HUES48 (cell line): ENCODE measurements around the gene RTEL1.

Experiments
- H3K27ac ChIP-seq: one replicate; pipeline ENCODE4 v1.7.0; 2013; ENCODE audit warnings: low read depth, low read length, inconsistent platforms
- H3K27me3 ChIP-seq: 2 replicates; pipeline ENCODE4 v1.6.1; 2013; ENCODE audit warnings: mild to moderate bottlenecking, low read length; ENCODE audit not compliant: control insufficient read depth, insufficient read depth
- H3K36me3 ChIP-seq: 2 replicates; pipeline ENCODE4 v1.6.1; 2013; ENCODE audit warnings: low read length; ENCODE audit not compliant: control insufficient read depth, insufficient read depth
- H3K4me1 ChIP-seq: 2 replicates; pipeline ENCODE4 v1.6.1; 2013; ENCODE audit warnings: mild to moderate bottlenecking, low read length; ENCODE audit not compliant: control insufficient read depth, insufficient read depth
- H3K4me3 ChIP-seq: 2 replicates; pipeline ENCODE4 v1.5.1; 2013; ENCODE audit warnings: mild to moderate bottlenecking, low read depth, low read length
- H3K9ac ChIP-seq: 2 replicates; pipeline ENCODE4 v1.6.1; 2013; ENCODE audit warnings: mild to moderate bottlenecking, low read depth, low read length, moderate library complexity
- H3K9me3 ChIP-seq: 2 replicates; pipeline ENCODE4 v1.6.1; 2013; ENCODE audit warnings: low read length; ENCODE audit not compliant: control insufficient read depth, insufficient read depth

RTEL1 gene

GRCh38 chr20:63734946-63735858 lies 77.1 kb downstream of the RTEL1 start:
- no peak overlapping the region for H3K4me3 ChIP-seq
- H3K9ac ChIP-seq = no peak overlapping the region
- H3K4me1 ChIP-seq = peaks cover 6% of the 10 kb centered on the region; the same call in 1 of the 2 replicates
- no peaks in the 10 kb centered on the region for H3K9me3 ChIP-seq
- H3K27me3 ChIP-seq = no peaks in the 10 kb centered on the region
- peaks cover 33% of the 10 kb centered on the region for H3K36me3 ChIP-seq
- H3K27ac ChIP-seq = no peak overlapping the region

- H3K27ac ChIP-seq = no peak within 1 kb of the TSS
- H3K4me3 ChIP-seq = peak within 1 kb of the TSS; percentile 50; the same call in 1 of the 2 replicates
- H3K4me1 ChIP-seq = peaks cover 8% of the 10 kb centered on the region; the same call in 1 of the 2 replicates
- peaks cover 33% of the 10 kb centered on the region for H3K36me3 ChIP-seq
- no peaks in the 10 kb centered on the region for H3K9me3 ChIP-seq
- H3K27me3 ChIP-seq = no peaks in the 10 kb centered on the region
- no peak within 1 kb of the TSS for H3K9ac ChIP-seq
Measured at GRCh38 chr20:63735859-63736718, 78.0 kb downstream of the RTEL1 start, which contains the start of gene LIME1. Gene LIME1 (plus strand): TSS chr20:63736664. CDS start chr20:63737550, 886 bp downstream.

DNA sequence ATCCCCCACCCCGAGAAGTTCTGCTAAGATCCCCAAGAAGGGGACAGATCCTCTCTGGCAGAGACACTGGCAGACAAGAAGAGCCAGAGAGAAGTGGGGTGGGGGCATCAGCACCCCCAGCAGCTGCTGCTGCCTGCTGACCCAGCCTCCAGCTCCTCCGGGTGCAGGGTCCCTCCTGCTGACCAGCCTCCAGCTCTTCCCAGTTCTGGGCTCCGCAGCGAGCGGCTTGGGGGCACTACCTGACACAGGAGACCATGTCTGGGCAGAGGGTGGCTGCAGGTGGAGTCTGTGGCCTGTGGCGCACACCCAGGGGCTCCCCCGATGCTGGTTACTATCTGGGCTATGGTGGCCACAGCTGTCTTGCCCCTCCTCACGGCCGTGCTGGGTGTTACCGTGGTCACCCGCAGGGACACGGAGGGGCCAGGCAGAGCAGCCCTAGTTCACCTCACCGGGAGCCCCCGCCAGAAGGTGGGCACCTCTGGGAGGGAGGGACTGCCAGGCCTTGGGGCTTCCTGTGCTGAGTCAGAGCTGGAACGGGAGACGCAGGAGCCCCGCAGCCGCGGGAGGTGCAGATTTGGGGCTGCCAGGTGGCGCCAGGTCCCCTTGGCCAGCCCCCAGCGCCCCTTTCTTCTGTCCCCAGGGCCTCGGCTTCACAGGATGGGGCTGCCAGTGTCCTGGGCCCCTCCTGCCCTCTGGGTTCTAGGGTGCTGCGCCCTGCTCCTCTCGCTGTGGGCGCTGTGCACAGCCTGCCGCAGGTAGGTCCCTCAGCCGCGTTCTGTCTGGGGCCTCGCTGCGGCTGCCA lies 79.0 kb downstream of the RTEL1 start:
- Histone ChIP-seq H3K4me3 (peak overlapping the region; percentile 50; the same call in 1 of the 2 replicates), H3K9ac (no peak overlapping the region), H3K4me1 (peaks cover 13% of the 10 kb centered on the region; the same call in 1 of the 2 replicates), H3K36me3 (peaks cover 39% of the 10 kb centered on the region), H3K27me3 (no peaks in the 10 kb centered on the region), H3K27ac (no peak overlapping the region), H3K9me3 (no peaks in the 10 kb centered on the region)

- peaks cover 42% of the 10 kb centered on the region for H3K36me3 ChIP-seq
- peaks cover 13% of the 10 kb centered on the region; the same call in 1 of the 2 replicates for H3K4me1 ChIP-seq
Measured at GRCh38 chr20:63737695-63737944, 79.5 kb downstream of the RTEL1 start.

GRCh38 chr20:63737945-63738686 lies 80.0 kb downstream of the RTEL1 start:
- Histone ChIP-seq H3K4me3 (peak overlapping the region; percentile 50), H3K9me3 (no peaks in the 10 kb centered on the region), H3K27me3 (no peaks in the 10 kb centered on the region), H3K9ac (no peak overlapping the region), H3K27ac (peak overlapping the region; percentile 73), H3K36me3 (peaks cover 43% of the 10 kb centered on the region), H3K4me1 (peaks cover 13% of the 10 kb centered on the region; the same call in 1 of the 2 replicates)

More at GRCh38 chr20:63737695-63737944, 79.5 kb downstream of the RTEL1 start:
- no peaks in the 10 kb centered on the region for H3K27me3 ChIP-seq
- H3K4me3 ChIP-seq = peak overlapping the region; percentile 50; the same call in 1 of the 2 replicates
- H3K27ac ChIP-seq = no peak overlapping the region
- H3K9me3 ChIP-seq = no peaks in the 10 kb centered on the region
- H3K9ac ChIP-seq = no peak overlapping the region

DNA sequence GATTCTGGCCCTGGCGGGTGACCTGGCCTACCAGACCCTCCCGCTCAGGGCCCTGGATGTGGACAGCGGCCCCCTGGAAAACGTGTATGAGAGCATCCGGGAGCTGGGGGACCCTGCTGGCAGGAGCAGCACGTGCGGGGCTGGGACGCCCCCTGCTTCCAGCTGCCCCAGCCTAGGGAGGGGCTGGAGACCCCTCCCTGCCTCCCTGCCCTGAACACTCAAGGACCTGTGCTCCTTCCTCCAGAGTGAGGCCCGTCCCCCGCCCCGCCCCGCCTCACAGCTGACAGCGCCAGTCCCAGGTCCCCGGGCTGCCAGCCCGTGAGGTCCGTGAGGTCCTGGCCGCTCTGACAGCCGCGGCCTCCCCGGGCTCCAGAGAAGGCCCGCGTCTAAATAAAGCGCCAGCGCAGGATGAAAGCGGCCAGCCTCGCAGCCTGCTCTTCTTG lies 80.6 kb downstream of the RTEL1 start:
- Histone ChIP-seq H3K4me3 (peak overlapping the region; percentile 58), H3K9ac (no peak overlapping the region), H3K4me1 (peaks cover 13% of the 10 kb centered on the region; the same call in 1 of the 2 replicates), H3K36me3 (peaks cover 43% of the 10 kb centered on the region), H3K27me3 (no peaks in the 10 kb centered on the region), H3K27ac (peak overlapping the region; percentile 73), H3K9me3 (no peaks in the 10 kb centered on the region)

DNA sequence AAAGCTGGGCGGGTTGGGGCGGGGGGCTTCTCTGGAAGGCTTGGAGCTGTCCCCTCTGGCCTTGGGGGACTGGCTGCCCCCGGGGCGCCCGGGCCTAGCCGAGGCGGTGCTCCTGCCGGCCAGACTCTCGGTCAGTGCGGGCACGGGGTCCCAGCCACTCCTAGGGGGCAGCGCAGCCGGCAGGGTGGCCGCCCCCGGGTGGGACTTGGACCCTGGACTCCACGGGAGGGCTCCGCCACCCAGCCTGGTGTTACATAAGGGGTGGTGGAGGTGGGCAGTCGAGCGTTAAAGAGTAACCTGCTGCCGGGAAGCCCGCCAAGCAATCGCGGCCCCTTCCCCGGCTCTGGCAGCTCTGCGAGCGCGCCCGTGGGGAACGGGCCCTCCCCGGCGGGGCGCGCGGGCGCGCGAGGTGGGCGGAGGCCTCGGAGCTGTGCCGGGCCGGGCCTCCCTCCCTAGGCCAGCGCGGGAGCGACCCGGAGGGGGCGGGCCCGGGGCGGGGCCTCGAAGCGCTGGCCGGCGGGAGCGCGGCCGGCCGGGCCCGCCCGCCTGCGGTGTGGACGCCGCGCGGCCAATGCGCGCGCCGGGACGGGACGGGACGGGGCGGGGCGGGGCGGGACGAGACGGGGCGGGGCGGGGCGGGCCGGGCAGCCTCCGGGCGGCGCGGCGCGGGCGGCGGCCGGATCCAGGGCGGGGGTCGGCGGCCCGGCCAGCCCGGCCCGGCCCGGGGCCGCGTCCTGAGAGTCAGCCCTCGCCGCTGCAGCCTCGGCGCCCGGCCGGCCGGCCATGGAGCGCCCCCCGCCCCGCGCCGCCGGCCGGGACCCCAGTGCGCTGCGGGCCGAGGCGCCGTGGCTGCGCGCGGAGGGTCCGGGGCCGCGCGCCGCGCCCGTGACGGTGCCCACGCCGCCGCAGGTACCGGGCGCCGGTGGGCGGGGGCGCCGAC lies 81.3 kb downstream of the RTEL1 start, which contains the start of gene SLC2A4RG:
TSS of gene SLC2A4RG (plus strand) at position 647 of the 940 bp plus-strand sequence. CDS start at position 784, 137 bp downstream.
- peak within 1 kb of the TSS; percentile 85 for H3K27ac ChIP-seq
- peak within 1 kb of the TSS; percentile 51; the same call in 1 of the 2 replicates for H3K9ac ChIP-seq
- H3K4me1 ChIP-seq = peaks cover 13% of the 10 kb centered on the region; the same call in 1 of the 2 replicates
- H3K4me3 ChIP-seq = peak within 1 kb of the TSS; percentile 80
- no peaks in the 10 kb centered on the region for H3K27me3 ChIP-seq
- H3K9me3 ChIP-seq = no peaks in the 10 kb centered on the region
- H3K36me3 ChIP-seq = peaks cover 42% of the 10 kb centered on the region

DNA sequence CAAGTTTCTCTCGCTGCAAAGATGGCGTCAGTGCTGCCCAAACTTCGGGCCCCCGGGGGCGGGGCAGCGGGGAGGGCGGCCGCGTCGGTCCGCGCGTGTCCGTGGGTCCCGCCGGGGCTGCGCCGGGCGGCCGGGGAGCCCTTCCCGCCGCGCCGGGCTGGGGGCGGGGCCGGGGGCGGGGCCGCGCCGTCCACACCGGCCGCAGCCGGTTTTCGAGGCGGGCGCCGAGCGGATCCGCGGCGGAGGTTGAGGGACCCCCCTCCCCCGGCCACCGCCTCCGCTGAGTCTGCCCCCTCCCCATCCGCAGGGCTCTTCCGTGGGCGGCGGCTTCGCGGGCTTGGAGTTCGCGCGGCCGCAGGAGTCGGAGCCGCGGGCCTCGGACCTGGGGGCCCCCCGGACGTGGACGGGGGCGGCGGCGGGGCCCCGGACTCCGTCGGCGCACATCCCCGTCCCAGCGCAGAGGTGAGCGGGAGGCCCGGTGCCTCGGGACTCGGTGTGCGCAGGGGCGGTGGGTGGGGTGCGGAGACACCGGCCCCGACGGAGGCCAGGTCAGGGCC lies 82.0 kb downstream of the RTEL1 start:
- peak overlapping the region; percentile 80 for H3K4me3 ChIP-seq
- no peaks in the 10 kb centered on the region for H3K27me3 ChIP-seq
- H3K4me1 ChIP-seq = peaks cover 13% of the 10 kb centered on the region; the same call in 1 of the 2 replicates
- H3K9me3 ChIP-seq = no peaks in the 10 kb centered on the region
- H3K9ac ChIP-seq = peak overlapping the region; percentile 51; the same call in 1 of the 2 replicates
- H3K36me3 ChIP-seq = peaks cover 34% of the 10 kb centered on the region
- peak overlapping the region; percentile 85 for H3K27ac ChIP-seq
